GM12875 (cell line): ENCODE measurements around the gene MDM1.

Experiments used
- H3K4me3 ChIP-seq: one replicate; pipeline ENCODE4 v1.5.1; 2011; ENCODE audit warnings: low read depth, low read length, control low read depth
- CTCF ChIP-seq: IDR thresholded peaks from 2 replicates; pipeline ENCODE4 v1.5.1; 2011; ENCODE audit warnings: low read depth, mild to moderate bottlenecking, control low read depth, inconsistent platforms, low read length, moderate library complexity, borderline replicate concordance; ENCODE audit not compliant: insufficient read depth

The MDM1 gene

GRCh38 chr12:68374307-68374982, 42.3 kb upstream of the MDM1 start:
- H3K4me3 ChIP-seq: no peak overlapping the region
- TF ChIP-seq CTCF: no peak

- no peak overlapping the region for H3K4me3 ChIP-seq
- TF ChIP-seq CTCF: no peak
These were observed 38.5 kb upstream of the MDM1 start for GRCh38 chr12:68370667-68371066.

- no peak for TF ChIP-seq CTCF
- no peak overlapping the region for H3K4me3 ChIP-seq
These were observed 37.9 kb upstream of the MDM1 start for GRCh38 chr12:68370006-68370590.

- no peak overlapping the region for H3K4me3 ChIP-seq
- no peak for TF ChIP-seq CTCF
These were observed 36.2 kb upstream of the MDM1 start for GRCh38 chr12:68368327-68368726.

GRCh38 chr12:68367903-68368302, 35.7 kb upstream of the MDM1 start:
- no peak overlapping the region for H3K4me3 ChIP-seq
- no peak for TF ChIP-seq CTCF

GRCh38 chr12:68367116-68367515, 35.0 kb upstream of the MDM1 start:
- TF ChIP-seq CTCF: no peak
- H3K4me3 ChIP-seq: no peak overlapping the region
